ENCODE results near the gene CAB39. TPM values are rescaled to one million over a fixed set of nuclear protein-coding genes. Genes with fewer than 3 reads are reported as not detected.

CAB39 gene
- total and polyA plus RNA-seq, 2 donors (not counting 3 experiments of a cell fraction or from before 2014, with no cell fraction given) = 25.7 to 53.7 TPM

GRCh38 chr2:230668939-230669303 is 43.7 kb upstream of the CAB39 start:
- H3K9me1 ChIP-seq (replicated peaks; ENCODE audit: control insufficient read depth, extremely low read depth, insufficient read depth, low read length) = no peaks in the 10 kb centered on the region
- no peaks in the 10 kb centered on the region for H3K79me2 ChIP-seq (ENCODE audit: control insufficient read depth, insufficient read depth, low read length)
- no peak overlapping the region for H3K27ac ChIP-seq (ENCODE audit: insufficient read depth, low read depth, low read length)
- ChIA-PET CTCF (interaction anchor here (0.6 to 1.9 kb wide), 2 partner anchors 16 to 160 kb away, joined by 3 to 4 read pairs; no protein-coding TSS in a partner anchor), POLR2A (no interaction called here)
- no peak for FAIRE-seq
- H3K27me3 ChIP-seq (ENCODE audit: control insufficient read depth in 2 of 2, insufficient read depth in 2 of 2, low read length in 2 of 2) = no peaks in the 10 kb centered on the region
- H3K4me1 ChIP-seq (ENCODE audit: control insufficient read depth, extremely low read depth, insufficient read depth, low read length) = no peaks in the 10 kb centered on the region
- intact Hi-C loops (cut with micrococcal nuclease) = no loop called here
- no peaks in the 10 kb centered on the region for H3K36me3 ChIP-seq (ENCODE audit: control insufficient read depth in 2 of 2, extremely low read depth in 1 of 2, insufficient read depth in 2 of 2, low read length in 2 of 2)
- dilution Hi-C loops (cut with MboI; ENCODE audit: extremely low pct_ligation_motif_present, low sequenced_read_pairs) = no loop called here
- no peak overlapping the region for H3K9ac ChIP-seq (replicated peaks; ENCODE audit: extremely low read depth, insufficient read depth, low read length)
- H3K9me3 ChIP-seq (replicated peaks; ENCODE audit: control insufficient read depth, insufficient read depth, low read length) = no peaks in the 10 kb centered on the region
- TF ChIP-seq POLR2AphosphoS5 (IDR thresholded peaks at IDR 0.05; ENCODE audit: insufficient read depth, low read depth, low read length) = no peak
- TF ChIP-seq GATA2 (IDR thresholded peaks at IDR 0.05; ENCODE audit: insufficient read depth, insufficient read length, low read depth, low read length) = no peak
- TF ChIP-seq FOS (IDR thresholded peaks at IDR 0.05; ENCODE audit: borderline replicate concordance, insufficient read depth, low read length) = no peak
- TF ChIP-seq CTCF (IDR thresholded peaks at IDR 0.05; ENCODE audit: extremely low read depth in 1 of 2, insufficient read depth in 1 of 2, low read depth in 1 of 2, low read length in 2 of 2) = no peak
- no peak for TF ChIP-seq JUN (IDR thresholded peaks at IDR 0.05; ENCODE audit: borderline replicate concordance, insufficient read depth, insufficient read length, low read depth)
- TF ChIP-seq MYC (IDR thresholded peaks at IDR 0.05; ENCODE audit: low read depth, low read length) = no peak
- no peak for TF ChIP-seq EZH2 (IDR thresholded peaks at IDR 0.05; ENCODE audit: borderline replicate concordance, low read depth, low read length, severe bottlenecking)
- no peaks in the 10 kb centered on the region for H4K20me1 ChIP-seq (replicated peaks; ENCODE audit: control insufficient read depth, extremely low read depth, insufficient read depth, low read length)
- no peak for DNase-seq (ENCODE audit: low read depth, low spot score)
- H3K4me3 ChIP-seq (replicated peaks in 1 of 3; ENCODE audit: insufficient read depth in 1 of 3, low read depth in 1 of 3, low read length in 3 of 3) = no peak overlapping the region
- no TSS peak for BruUV-seq (replicated peaks)
- no peak overlapping the region for H2AFZ ChIP-seq (ENCODE audit: low read depth, low read length)
- no peak overlapping the region for H3K4me2 ChIP-seq (ENCODE audit: insufficient read depth, low read length)

Data from endothelial cell of umbilical vein (primary cell).